Adrenal gland (tissue), 5 donors: ENCODE results near the gene CLDN20.

Experiments
- CTCF ChIP-seq, 6 experiments: fragments of 450-650 bp in 4 of 6; fragments of 200-600 bp in 2 of 6; sonication (generic) in 1 of 6; IDR thresholded peaks; 1 replicate in 5 of 6; 2 replicates in 1 of 6; pipeline versions ENCODE4 v1.5.1 to v1.8.0; 2016 to 2021; ENCODE audit warnings: antibody characterized with exemption in 6 of 6, mild to moderate bottlenecking in 2 of 6, moderate library complexity in 1 of 6
- POLR2A ChIP-seq, 2 donors: fragments of 450-650 bp; IDR thresholded peaks; one replicate each; pipeline ENCODE4 v1.6.1; 2017; ENCODE audit warnings: antibody characterized with exemption in 2 of 2, mild to moderate bottlenecking in 2 of 2, moderate library complexity in 1 of 2
- donor health status: DM: no; HTN: no; CAD: no.

GRCh38 chr6:155287762-155288161, 23.9 kb downstream of the CLDN20 start:
- TF ChIP-seq CTCF (IDR thresholded peaks at IDR 0.05), result no peak
- no peak for TF ChIP-seq POLR2A (IDR thresholded peaks at IDR 0.05)
